SK-N-SH treated with all-trans-retinoic acid at 6 μM for 48 hours (cell line): ENCODE results near the gene STMP1.
A peak's percentile ranks its signal among the peaks of the same experiment; 100 is the strongest.

Experiments
- ATAC-seq: fragments of 200-7000 bp; cut with Tn5 transposase; 3 replicates; pipeline ENCODE4 v1.9.1; 2020; ENCODE audit warnings: mild to moderate bottlenecking, moderate library complexity
- ARNTL ChIP-seq: fragments of 450-650 bp; formaldehyde crosslinking; IDR thresholded peaks from 2 replicates; pipeline ENCODE4 v1.5.0; 2020; ENCODE audit warnings: low read depth, mild to moderate bottlenecking, moderate library complexity, borderline replicate concordance
- BACH2 ChIP-seq: fragments of 250-450 bp; sonication (Bioruptor Pico); IDR thresholded peaks from 2 replicates; pipeline ENCODE4 v1.9.0; 2021; ENCODE audit warnings: mild to moderate bottlenecking, borderline replicate concordance
- CREB5 ChIP-seq: fragments of 250-450 bp; sonication (Bioruptor Pico); IDR thresholded peaks from 2 replicates; pipeline ENCODE4 v1.5.1; 2020; ENCODE audit warnings: low read depth, mild to moderate bottlenecking, moderate library complexity
- CSDC2 ChIP-seq: fragments of 250-450 bp; sonication (Bioruptor Pico); IDR thresholded peaks from 2 replicates; pipeline ENCODE4 v1.5.0; 2020; ENCODE audit warnings: mild to moderate bottlenecking, moderate library complexity
- ESRRG ChIP-seq: fragments of 250-450 bp; sonication (Bioruptor Pico); IDR thresholded peaks from 2 replicates; pipeline ENCODE4 v1.6.1; 2021; ENCODE audit warnings: mild to moderate bottlenecking
- GLIS3 ChIP-seq: fragments of 250-450 bp; sonication (Bioruptor Pico); IDR thresholded peaks from 2 replicates; pipeline ENCODE4 v1.5.0; 2020; ENCODE audit warnings: mild to moderate bottlenecking, moderate library complexity
- ISL1 ChIP-seq: fragments of 250-450 bp; sonication (Bioruptor Pico); IDR thresholded peaks from 2 replicates; pipeline ENCODE4 v2.1.2; 2022; ENCODE audit warnings: mild to moderate bottlenecking, moderate library complexity
- OSR1 ChIP-seq: fragments of 250-450 bp; sonication (Bioruptor Pico); IDR thresholded peaks from 2 replicates; pipeline ENCODE4 v1.8.0; 2022; ENCODE audit warnings: moderate library complexity, mild to moderate bottlenecking, inconsistent platforms
- PATZ1 ChIP-seq: fragments of 250-450 bp; sonication (Bioruptor Pico); IDR thresholded peaks from 2 replicates; pipeline ENCODE4 v1.8.0; 2020; ENCODE audit warnings: mild to moderate bottlenecking, moderate library complexity, borderline replicate concordance
- POU6F1 ChIP-seq: fragments of 250-450 bp; sonication (Bioruptor Pico); IDR thresholded peaks from 2 replicates; pipeline ENCODE4 v1.8.0; 2021; ENCODE audit warnings: low read depth, mild to moderate bottlenecking, moderate library complexity, borderline replicate concordance
- PPARA ChIP-seq: fragments of 250-450 bp; sonication (Bioruptor Pico); IDR thresholded peaks from 2 replicates; pipeline ENCODE4 v1.5.0; 2020; ENCODE audit warnings: mild to moderate bottlenecking, borderline replicate concordance
- RARB ChIP-seq: fragments of 250-450 bp; sonication (Bioruptor Pico); IDR thresholded peaks from 2 replicates; pipeline ENCODE4 v1.8.0; 2021; ENCODE audit warnings: mild to moderate bottlenecking, moderate library complexity
- TCF4 ChIP-seq: fragments of 250-450 bp; sonication (Bioruptor Pico); IDR thresholded peaks from 2 replicates; pipeline ENCODE4 v1.8.0; 2021; ENCODE audit warnings: mild to moderate bottlenecking, moderate library complexity, borderline replicate concordance
- TOX ChIP-seq: fragments of 250-450 bp; sonication (Bioruptor Pico); IDR thresholded peaks from 2 replicates; pipeline ENCODE4 v1.8.0; 2021; ENCODE audit warnings: mild to moderate bottlenecking, moderate library complexity, borderline replicate concordance
- ZC3H10 ChIP-seq: fragments of 250-450 bp; sonication (Bioruptor Pico); IDR thresholded peaks from 2 replicates; pipeline ENCODE4 v1.5.1; 2021; ENCODE audit warnings: mild to moderate bottlenecking, moderate library complexity
- ZFP3 ChIP-seq: fragments of 250-450 bp; sonication (Bioruptor Pico); IDR thresholded peaks from 2 replicates; pipeline ENCODE4 v1.5.0; 2020; ENCODE audit warnings: mild to moderate bottlenecking, moderate library complexity
- ZFP30 ChIP-seq: fragments of 450-650 bp; formaldehyde crosslinking; IDR thresholded peaks from 2 replicates; pipeline ENCODE4 v1.5.0; 2022; ENCODE audit warnings: mild to moderate bottlenecking, moderate library complexity
- ZNF565 ChIP-seq: fragments of 450-650 bp; formaldehyde crosslinking; conservative IDR thresholded peaks from 2 replicates; pipeline ENCODE4 v1.5.0; 2020; ENCODE audit warnings: low read depth, mild to moderate bottlenecking, moderate library complexity
- ZNF70 ChIP-seq: fragments of 450-650 bp; formaldehyde crosslinking; IDR thresholded peaks from 2 replicates; pipeline ENCODE4 v1.5.0; 2020; ENCODE audit warnings: mild to moderate bottlenecking, moderate library complexity
- ZNF8 ChIP-seq: fragments of 450-650 bp; formaldehyde crosslinking; IDR thresholded peaks from 2 replicates; pipeline ENCODE4 v1.5.0; 2020; ENCODE audit warnings: mild to moderate bottlenecking, moderate library complexity
- TF ChIP-seq, protein P1 (sequence below): fragments of 250-450 bp; sonication (Bioruptor Pico); IDR thresholded peaks from 2 replicates; pipeline ENCODE4 v1.5.1; 2021; ENCODE audit warnings: mild to moderate bottlenecking, moderate library complexity

Gene STMP1

GRCh38 chr7:135682191-135682590 is 19.9 kb downstream of the STMP1 start (continued):
- TF ChIP-seq POU6F1 (CRISPR knock-in tag) = no peak

- ATAC-seq = no peak
- no peak for TF ChIP-seq TOX (CRISPR knock-in tag)
- no peak for TF ChIP-seq BACH2
- no peak for TF ChIP-seq POU6F1 (CRISPR knock-in tag)
- TF ChIP-seq CREB5 (CRISPR knock-in tag) = no peak
- TF ChIP-seq PPARA = no peak
- no peak for TF ChIP-seq ZFP3 (CRISPR knock-in tag)
- TF ChIP-seq RARB (CRISPR knock-in tag) = no peak
- TF ChIP-seq, protein P1, sequence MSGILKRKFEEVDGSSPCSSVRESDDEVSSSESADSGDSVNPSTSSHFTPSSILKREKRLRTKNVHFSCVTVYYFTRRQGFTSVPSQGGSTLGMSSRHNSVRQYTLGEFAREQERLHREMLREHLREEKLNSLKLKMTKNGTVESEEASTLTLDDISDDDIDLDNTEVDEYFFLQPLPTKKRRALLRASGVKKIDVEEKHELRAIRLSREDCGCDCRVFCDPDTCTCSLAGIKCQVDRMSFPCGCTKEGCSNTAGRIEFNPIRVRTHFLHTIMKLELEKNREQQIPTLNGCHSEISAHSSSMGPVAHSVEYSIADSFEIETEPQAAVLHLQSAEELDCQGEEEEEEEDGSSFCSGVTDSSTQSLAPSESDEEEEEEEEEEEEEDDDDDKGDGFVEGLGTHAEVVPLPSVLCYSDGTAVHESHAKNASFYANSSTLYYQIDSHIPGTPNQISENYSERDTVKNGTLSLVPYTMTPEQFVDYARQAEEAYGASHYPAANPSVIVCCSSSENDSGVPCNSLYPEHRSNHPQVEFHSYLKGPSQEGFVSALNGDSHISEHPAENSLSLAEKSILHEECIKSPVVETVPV = no peak
- TF ChIP-seq GLIS3 (CRISPR knock-in tag) = no peak
- no peak for TF ChIP-seq CSDC2 (CRISPR knock-in tag)
- no peak for TF ChIP-seq ZFP30 (CRISPR knock-in tag)
- no peak for TF ChIP-seq ZC3H10 (CRISPR knock-in tag)
- no peak for TF ChIP-seq ZNF565 (CRISPR knock-in tag)
- no peak for TF ChIP-seq OSR1 (CRISPR knock-in tag)
These were observed 21.3 kb downstream of the STMP1 start for GRCh38 chr7:135683609-135684008.

DNA sequence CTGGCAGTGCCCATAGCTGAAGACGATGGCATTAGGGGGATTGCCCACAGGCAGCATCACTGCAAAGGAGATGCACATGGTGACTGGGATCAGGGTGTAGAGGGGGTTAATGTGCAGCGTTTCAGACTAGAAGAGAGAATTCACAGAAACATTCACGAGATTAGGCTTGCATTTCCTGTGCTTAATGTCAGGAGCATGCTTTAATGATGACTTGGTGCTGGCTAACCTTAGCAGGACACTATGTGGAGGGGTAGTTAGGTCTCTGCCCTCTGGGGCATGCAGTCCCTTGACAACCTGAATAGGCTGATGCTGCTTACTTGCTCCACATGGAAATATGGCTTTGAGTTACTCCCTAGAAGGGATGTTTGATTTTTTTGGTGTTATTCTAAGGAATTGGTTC is 21.8 kb downstream of the STMP1 start:
- TF ChIP-seq ESRRG (no peak), GLIS3 (CRISPR knock-in tag) (0 out of 2 replicates have a peak, but pooled peaks have one; percentile 17)
- ATAC-seq = peak; percentile 82

DNA sequence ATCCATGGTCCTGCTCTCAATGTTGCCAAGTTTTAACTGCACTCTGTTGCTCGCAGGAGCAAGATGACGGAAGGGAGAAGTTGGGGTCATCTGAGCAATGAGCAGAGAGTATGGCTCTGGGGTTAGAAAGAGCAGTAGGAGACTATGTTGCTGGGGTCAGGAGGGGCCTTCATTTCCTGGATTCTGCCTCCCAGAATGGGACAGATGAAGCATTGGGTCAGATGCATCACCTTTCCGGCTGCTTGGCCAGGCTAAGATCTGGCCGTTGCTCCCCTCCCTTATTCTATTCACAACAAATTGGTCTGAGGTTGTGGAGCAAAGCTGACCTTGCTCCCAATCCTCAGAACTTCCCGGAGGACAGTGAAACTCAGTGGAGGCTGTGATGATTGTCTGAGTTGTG is 22.4 kb downstream of the STMP1 start:
- ATAC-seq = peak; percentile 3; the same call in 1 of the 3 replicates
- TF ChIP-seq ZNF70 = no peak
- no peak for TF ChIP-seq ZFP30 (CRISPR knock-in tag)
- no peak for TF ChIP-seq TCF4 (CRISPR knock-in tag)
- no peak for TF ChIP-seq ISL1 (CRISPR knock-in tag)
- TF ChIP-seq PPARA = no peak
- TF ChIP-seq ARNTL (CRISPR knock-in tag) = no peak
- TF ChIP-seq ZNF8 (CRISPR knock-in tag) = no peak
- no peak for TF ChIP-seq ESRRG
- no peak for TF ChIP-seq GLIS3 (CRISPR knock-in tag)
- TF ChIP-seq OSR1 (CRISPR knock-in tag) = no peak
- TF ChIP-seq, protein P1 = no peak
- no peak for TF ChIP-seq CSDC2 (CRISPR knock-in tag)
- TF ChIP-seq CREB5 (CRISPR knock-in tag) = no peak
- TF ChIP-seq PATZ1 = no peak
- no peak for TF ChIP-seq POU6F1 (CRISPR knock-in tag)
